ENCODE data around the gene FGFRL1.

FGFRL1 gene

DNA sequence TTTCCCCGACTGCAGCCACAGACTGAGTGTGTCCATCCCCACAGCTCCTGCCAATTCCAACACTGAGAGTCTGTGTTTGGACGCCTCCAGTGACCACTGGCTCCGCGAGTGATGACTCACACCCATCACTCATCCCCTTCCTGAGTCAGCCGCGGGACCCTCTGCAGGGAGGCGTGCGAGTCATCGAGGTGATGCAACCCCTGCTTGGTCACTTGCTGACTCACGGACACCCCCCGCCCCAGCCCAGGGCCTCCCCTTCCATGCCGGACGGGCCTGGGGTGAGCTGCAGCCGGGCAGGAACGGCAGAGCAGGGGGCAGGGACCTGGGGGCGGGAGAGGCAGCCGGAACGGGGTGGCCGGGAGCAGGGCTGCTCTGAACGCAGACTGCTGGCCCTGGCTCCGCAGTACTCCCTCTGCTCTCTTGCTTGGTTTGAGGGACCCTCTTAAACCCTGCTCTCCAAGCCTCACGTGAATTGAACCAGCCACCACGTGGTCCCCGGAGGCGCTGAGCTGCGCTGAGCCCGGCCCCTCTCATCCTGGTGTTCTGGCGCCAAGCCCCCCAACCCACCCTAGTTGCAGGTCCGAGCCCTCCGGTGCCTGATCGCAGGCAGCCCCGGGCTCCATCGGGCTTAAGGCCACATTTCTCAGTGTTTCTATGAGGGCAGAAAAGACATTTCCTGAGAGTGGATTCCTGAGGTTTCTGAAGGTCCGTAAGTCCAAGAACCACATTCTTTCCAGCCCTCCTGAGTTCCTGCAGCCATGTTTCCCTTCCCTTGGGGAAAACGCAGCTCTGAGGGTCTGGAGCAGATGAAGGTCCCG, 32.4 kb downstream of the FGFRL1 start:
- no peak for TF ChIP-seq GATA1 (IDR thresholded peaks at IDR 0.05; ENCODE audit: low read depth, low read length)
- TF ChIP-seq POLR2A (IDR thresholded peaks at IDR 0.05; ENCODE audit: low read length), result no peak
- DNase-seq, result peak in 1 of 2 experiments; percentile 60

DNA sequence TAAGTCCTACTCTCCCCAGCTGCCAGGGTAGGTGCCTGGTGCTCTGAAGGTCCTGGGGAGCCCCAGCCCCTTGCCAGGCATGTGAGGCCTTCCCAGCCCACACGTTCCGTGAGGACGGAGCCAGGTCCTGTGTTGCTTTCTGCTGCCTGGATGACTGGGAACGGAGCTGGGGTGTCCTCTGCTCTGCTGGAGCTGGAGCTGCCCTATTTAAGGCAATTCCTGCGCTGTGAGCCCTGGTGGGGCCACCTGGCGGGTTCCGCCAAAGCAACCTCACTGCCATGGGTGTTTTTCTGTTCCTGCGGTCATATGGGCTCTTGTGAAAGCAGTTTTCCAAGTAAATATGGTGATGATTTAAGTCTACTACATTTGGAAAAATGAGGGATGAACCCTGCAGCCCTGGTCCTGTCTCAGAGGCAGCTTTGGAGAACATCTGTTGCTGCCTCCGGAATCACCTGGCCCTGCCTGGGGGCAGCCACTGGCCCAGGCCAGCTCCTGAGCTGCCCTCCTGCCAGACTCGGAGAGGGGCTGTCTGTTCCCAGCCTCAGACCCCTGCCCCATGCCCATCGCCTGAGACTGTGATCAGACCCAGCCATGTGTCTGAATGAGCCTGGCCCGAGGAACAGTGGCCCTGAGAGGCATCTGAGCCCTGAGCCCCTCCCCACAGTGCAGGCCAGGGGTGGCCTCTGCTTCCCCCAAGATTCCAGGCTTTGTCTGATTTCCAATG, 33.2 kb downstream of the FGFRL1 start:
- DNase-seq, result no peak
- TF ChIP-seq GATA1 (IDR thresholded peaks at IDR 0.05; ENCODE audit: low read depth, low read length), result no peak

- no peak for TF ChIP-seq GATA1 (IDR thresholded peaks at IDR 0.05; ENCODE audit: low read depth, low read length)
- TF ChIP-seq POLR2A (IDR thresholded peaks at IDR 0.05; ENCODE audit: low read length), result no peak
Measured at GRCh38 chr4:1045193-1045594, 33.8 kb downstream of the FGFRL1 start.

DNA sequence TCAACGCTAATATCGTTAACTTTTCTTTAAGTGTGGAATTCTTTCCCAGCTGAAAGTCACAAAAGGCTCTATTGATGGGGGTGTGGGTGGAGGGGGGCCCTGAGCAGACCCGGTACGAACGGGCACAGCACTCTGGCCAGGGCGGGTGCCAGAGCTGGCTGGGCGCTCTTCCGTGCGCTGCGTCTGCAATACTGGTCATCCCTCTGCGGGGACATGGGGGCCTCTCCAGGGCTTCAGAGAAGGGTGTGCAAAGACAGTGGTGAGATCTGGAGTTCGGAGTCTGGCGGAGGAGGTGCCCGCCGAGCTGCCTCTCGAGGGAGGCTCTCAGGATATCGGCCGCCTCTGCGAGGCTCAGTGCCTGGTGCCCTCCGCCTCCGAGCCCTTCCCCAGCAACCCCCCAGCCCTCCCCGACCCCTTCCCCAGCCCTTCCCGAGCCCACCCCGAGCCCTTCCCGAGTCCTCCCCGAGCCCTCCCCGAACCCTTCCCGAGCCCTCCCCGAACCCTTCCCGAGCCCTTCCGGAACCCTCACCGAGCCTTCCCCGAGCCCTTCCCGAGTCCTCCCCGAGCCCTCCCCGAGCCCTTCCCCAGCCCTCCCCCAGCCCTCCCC, 34.3 kb downstream of the FGFRL1 start:
- DNase-seq, result no peak
- no peak for TF ChIP-seq GATA1 (IDR thresholded peaks at IDR 0.05; ENCODE audit: low read depth, low read length)
- no peak for TF ChIP-seq POLR2A (IDR thresholded peaks at IDR 0.05; ENCODE audit: low read length)

More at GRCh38 chr4:1045193-1045594, 33.8 kb downstream of the FGFRL1 start:
- no peak for DNase-seq

- DNase-seq, result peak; percentile 31 to 42
Measured at GRCh38 chr4:1046581-1047011, 35.2 kb downstream of the FGFRL1 start.

- no peak for DNase-seq
- TF ChIP-seq POLR2A (IDR thresholded peaks at IDR 0.05; ENCODE audit: low read length), result no peak
- TF ChIP-seq GATA1 (IDR thresholded peaks at IDR 0.05; ENCODE audit: low read depth, low read length), result no peak
Measured at GRCh38 chr4:1047106-1047975, 35.9 kb downstream of the FGFRL1 start.

GRCh38 chr4:1047976-1048772, 36.7 kb downstream of the FGFRL1 start:
- no peak for DNase-seq
- TF ChIP-seq GATA1 (IDR thresholded peaks at IDR 0.05; ENCODE audit: low read depth, low read length) (no peak), POLR2A (IDR thresholded peaks at IDR 0.05; ENCODE audit: low read length) (no peak)

- TF ChIP-seq POLR2A (IDR thresholded peaks at IDR 0.05; ENCODE audit: low read length) (no peak), GATA1 (IDR thresholded peaks at IDR 0.05; ENCODE audit: low read depth, low read length) (no peak)
- no peak for DNase-seq
Measured at GRCh38 chr4:1048773-1049590, 37.6 kb downstream of the FGFRL1 start.

- DNase-seq, result no peak
- no peak for TF ChIP-seq GATA1 (IDR thresholded peaks at IDR 0.05; ENCODE audit: low read depth, low read length)
- no peak for TF ChIP-seq POLR2A (IDR thresholded peaks at IDR 0.05; ENCODE audit: low read length)
Measured at GRCh38 chr4:1049591-1049905, 38.1 kb downstream of the FGFRL1 start.

DNA sequence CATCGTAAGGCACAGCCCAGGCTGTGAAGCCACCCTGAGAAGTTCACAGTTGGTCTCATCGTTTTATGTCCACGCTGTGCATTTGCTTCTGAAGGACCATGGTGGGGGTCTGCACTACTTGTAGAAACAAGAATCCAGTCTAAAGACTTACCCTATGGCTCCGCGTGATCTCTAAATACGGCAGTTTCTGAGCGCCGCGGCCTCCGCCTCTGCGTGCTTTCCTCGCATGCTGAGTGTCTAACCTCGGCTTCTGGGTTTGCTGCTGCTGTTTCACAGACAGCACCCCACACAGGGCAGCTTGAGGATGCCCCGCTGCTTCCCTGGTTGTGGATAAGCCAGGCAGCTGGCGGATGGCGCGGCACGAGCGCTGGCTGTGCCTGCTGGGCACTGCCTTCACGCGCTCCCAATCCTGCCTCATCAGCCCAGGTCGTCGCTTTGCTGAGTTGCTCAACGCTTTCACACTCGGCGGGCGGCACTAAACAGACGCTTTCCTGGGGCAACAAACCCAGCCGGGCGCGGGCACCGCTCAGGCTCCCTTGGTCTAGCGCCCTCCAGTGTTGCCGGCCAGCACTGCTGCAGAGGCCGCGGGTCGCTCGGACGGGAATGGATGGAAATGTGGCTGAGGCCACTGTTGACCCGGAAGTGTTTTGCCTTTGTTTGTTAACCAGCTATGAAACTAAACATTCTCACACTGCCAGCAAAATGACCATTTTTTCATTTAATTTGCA, 39.2 kb downstream of the FGFRL1 start:
- DNase-seq, result peak in 1 of 2 experiments; percentile 23
- TF ChIP-seq POLR2A (IDR thresholded peaks at IDR 0.05; ENCODE audit: low read length), result no peak
- TF ChIP-seq GATA1 (IDR thresholded peaks at IDR 0.05; ENCODE audit: low read depth, low read length), result no peak

DNA sequence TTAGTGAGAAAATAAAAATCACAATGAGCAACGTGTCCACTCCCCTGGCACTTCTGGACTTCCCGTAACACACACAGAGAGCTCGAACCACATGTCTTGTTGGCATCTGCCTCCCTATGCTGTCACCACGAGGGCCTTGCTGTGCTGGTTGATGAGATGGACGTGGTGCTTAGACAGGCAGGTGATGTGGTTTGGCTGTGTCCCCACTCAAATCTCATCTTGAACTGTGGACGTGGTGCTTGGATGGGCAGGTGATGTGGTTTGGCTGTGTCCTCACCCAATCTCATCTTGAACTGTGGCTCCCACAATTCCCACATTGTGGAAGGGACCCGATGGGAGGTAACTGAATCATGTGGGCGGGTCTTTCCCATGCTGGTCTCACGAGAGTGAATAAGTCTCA, 40.0 kb downstream of the FGFRL1 start:
- no peak for TF ChIP-seq POLR2A (IDR thresholded peaks at IDR 0.05; ENCODE audit: low read length)
- TF ChIP-seq GATA1 (IDR thresholded peaks at IDR 0.05; ENCODE audit: low read depth, low read length), result no peak
- no peak for DNase-seq

DNA sequence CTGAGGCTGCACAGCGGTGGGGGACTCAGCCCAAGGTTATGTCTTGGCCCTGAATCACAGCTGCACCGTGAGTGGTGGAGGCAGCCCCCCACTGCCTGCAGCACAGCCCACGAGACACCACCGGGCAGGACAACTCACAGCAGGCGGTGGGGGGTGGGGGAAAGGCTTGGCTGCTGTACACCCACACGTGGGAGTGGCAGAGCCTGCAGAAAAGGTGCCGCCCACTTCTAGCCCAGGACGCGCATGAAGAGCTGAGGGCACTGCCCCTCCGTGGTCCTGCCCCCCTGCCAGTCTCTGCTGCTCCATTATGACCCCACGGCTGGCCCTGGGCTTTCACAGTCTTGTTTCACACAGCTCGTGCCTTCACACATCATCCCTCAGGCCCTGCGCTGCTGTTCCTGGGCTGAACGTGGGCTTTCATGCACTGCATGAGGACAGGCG, 40.8 kb downstream of the FGFRL1 start:
- TF ChIP-seq POLR2A (IDR thresholded peaks at IDR 0.05; ENCODE audit: low read length), result no peak
- TF ChIP-seq GATA1 (IDR thresholded peaks at IDR 0.05; ENCODE audit: low read depth, low read length), result no peak
- no peak for DNase-seq
